Natural killer cell (primary cell): ENCODE measurements around the gene XRCC3. TPM values are rescaled to one million over a fixed set of nuclear protein-coding genes. Genes with fewer than 3 reads are reported as not detected.
A peak's percentile ranks its signal among the peaks of the same experiment; 100 is the strongest.

Experiments
- ATAC-seq, 3 donors: fragments of 150-1000 bp in 2 of 3; fragments of 200-7000 bp in 1 of 3; cut with Tn5 transposase; 1 replicate in 1 of 3; 2 replicates in 2 of 3; pipeline ENCODE4 v1.10.0; 2021; ENCODE audit warnings: mild to moderate bottlenecking in 2 of 3, moderate library complexity in 2 of 3
- DNase-seq, 2 donors: peaks; one replicate each; pipeline versions ENCODE4 v3.0.0 to v3.0.0-alpha.2; 2013 to 2021; ENCODE audit warnings: mixed read lengths in 1 of 2
- H3K27ac ChIP-seq: one replicate; pipeline ENCODE4 v1.5.1; 2013; ENCODE audit warnings: mild to moderate bottlenecking, low read length
- H3K27me3 ChIP-seq: one replicate; pipeline ENCODE4 v1.6.1; 2013; ENCODE audit warnings: low read length; ENCODE audit not compliant: control insufficient read depth, insufficient read depth
- H3K36me3 ChIP-seq: one replicate; pipeline ENCODE4 v1.6.1; 2013; ENCODE audit warnings: low read length; ENCODE audit not compliant: control insufficient read depth, insufficient read depth
- H3K4me1 ChIP-seq: one replicate; pipeline ENCODE4 v1.6.1; 2013; ENCODE audit warnings: low read length; ENCODE audit not compliant: control insufficient read depth, insufficient read depth
- H3K4me3 ChIP-seq: one replicate; pipeline ENCODE4 v1.5.1; 2013; ENCODE audit warnings: low read length
- H3K9me3 ChIP-seq: one replicate; pipeline ENCODE4 v1.6.1; 2013; ENCODE audit warnings: low read length; ENCODE audit not compliant: control insufficient read depth, insufficient read depth
- H3K27ac Mint-ChIP-seq, 2 donors: one replicate each; pipeline ENCODE4 v1.8.0; 2022; ENCODE audit warnings: mild to moderate bottlenecking in 2 of 2, mixed read lengths in 2 of 2, moderate library complexity in 1 of 2
- H3K27me3 Mint-ChIP-seq, 2 donors: one replicate each; pipeline ENCODE4 v1.8.0; 2022; ENCODE audit warnings: low read depth in 2 of 2, mixed read lengths in 2 of 2
- H3K36me3 Mint-ChIP-seq: one replicate; pipeline ENCODE4 v1.8.0; 2022; ENCODE audit warnings: mixed read lengths
- H3K4me1 Mint-ChIP-seq, 2 donors: one replicate each; pipeline ENCODE4 v1.8.0; 2022; ENCODE audit warnings: mixed read lengths in 2 of 2
- H3K4me3 Mint-ChIP-seq: one replicate; pipeline ENCODE4 v1.8.0; 2022; ENCODE audit warnings: mild to moderate bottlenecking, moderate library complexity, mixed read lengths
- H3K9me3 Mint-ChIP-seq, 2 donors: one replicate each; pipeline ENCODE4 v1.8.0; 2022; ENCODE audit warnings: mixed read lengths in 2 of 2
- CTCF ChIP-seq: fragments of 200-600 bp; IDR thresholded peaks from one replicate; pipeline ENCODE4 v1.8.0; 2022; ENCODE audit warnings: antibody characterized with exemption
- WGBS: methylation state at CpG from one replicate; pipeline ENCODE4 v1.1.7; 2013; ENCODE audit warnings: missing lambda C conversion rate; ENCODE audit not compliant: insufficient coverage; 5-methylcytosine and 5-hydroxymethylcytosine counted together
- intact Hi-C: fragments of 100-400 bp; cut with micrococcal nuclease; formaldehyde crosslinking; loops from one replicate; pipeline ENCODE4 v1.14.2; 2022
- total RNA-seq, 4 donors: library from RNA; stranded (reverse); fragments of 120-200 nt in 1 of 4; gene quantifications; one replicate each; pipeline versions ENCODE4 v1.2.3 to v1.2.4, GENCODE V29; 2013 to 2022

The XRCC3 gene
- total RNA-seq, 3 donors from 2014 or later (not counting 1 experiment from before 2014, with no cell fraction given), result 11.6 to 12.8 (median 12.7) TPM

- Mint-ChIP-seq H3K36me3 (no peaks in the 10 kb centered on the region), H3K4me1 (no peaks in the 10 kb centered on the region), H3K27ac (no peak overlapping the region), H3K27me3 (no peaks in the 10 kb centered on the region), H3K9me3 (no peaks in the 10 kb centered on the region), H3K4me3 (no peak overlapping the region)
- H3K27ac ChIP-seq, result no peak overlapping the region
- H3K4me1 ChIP-seq, result no peaks in the 10 kb centered on the region
- DNase-seq, result no peak
- intact Hi-C loops, result no loop called here
- no peak for ATAC-seq
- WGBS, result 96% methylated on average over 23 of the region's 23 CpGs
- no peak overlapping the region for H3K4me3 ChIP-seq
- TF ChIP-seq CTCF, result no peak
- H3K9me3 ChIP-seq, result no peaks in the 10 kb centered on the region
- no peaks in the 10 kb centered on the region for H3K27me3 ChIP-seq
- H3K36me3 ChIP-seq, result peaks cover 16% of the 10 kb centered on the region
These were observed 19.0 kb upstream of the XRCC3 start for GRCh38 chr14:103734081-103734888.

DNA sequence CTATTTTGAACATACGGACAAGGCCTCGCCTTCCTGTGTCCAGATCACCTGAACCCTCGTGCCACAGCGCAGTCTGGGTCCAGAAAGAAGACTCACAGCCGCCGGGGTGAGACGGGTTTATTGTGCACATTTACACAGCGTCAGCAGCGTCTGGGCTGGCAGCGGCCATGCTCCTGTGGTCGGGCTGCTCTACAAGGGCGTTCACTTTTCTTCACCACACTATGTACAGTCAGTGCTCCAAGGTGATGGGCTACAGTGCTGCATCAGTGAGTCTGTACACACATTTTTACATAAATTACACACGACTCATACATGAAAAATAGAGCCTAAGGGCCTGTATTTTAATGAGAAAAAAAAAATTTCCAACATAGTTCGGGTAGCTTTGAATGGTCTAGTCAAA lies 18.4 kb upstream of the XRCC3 start:
- no peaks in the 10 kb centered on the region for H3K36me3 Mint-ChIP-seq
- DNase-seq (no peak), ATAC-seq (no peak)
- Histone ChIP-seq H3K9me3 (no peaks in the 10 kb centered on the region), H3K27ac (no peak overlapping the region), H3K36me3 (peaks cover 22% of the 10 kb centered on the region), H3K4me3 (no peak overlapping the region), H3K4me1 (no peaks in the 10 kb centered on the region), H3K27me3 (no peaks in the 10 kb centered on the region)
- 95% methylated on average over 13 of the region's 14 CpGs for WGBS
- H3K27ac Mint-ChIP-seq, result no peak overlapping the region
- no peak overlapping the region for H3K4me3 Mint-ChIP-seq
- no peaks in the 10 kb centered on the region for H3K27me3 Mint-ChIP-seq
- TF ChIP-seq CTCF, result no peak
- H3K9me3 Mint-ChIP-seq, result no peaks in the 10 kb centered on the region
- no peaks in the 10 kb centered on the region for H3K4me1 Mint-ChIP-seq
- intact Hi-C loops, result no loop called here

- WGBS, result 97% methylated on average over 8 of the region's 9 CpGs
These were observed 17.8 kb upstream of the XRCC3 start for GRCh38 chr14:103732868-103733620.

More at GRCh38 chr14:103732868-103733620, 17.8 kb upstream of the XRCC3 start:
- H3K4me1 ChIP-seq, result no peaks in the 10 kb centered on the region
- no peak overlapping the region for H3K4me3 ChIP-seq
- H3K36me3 ChIP-seq, result peaks cover 22% of the 10 kb centered on the region
- H3K9me3 ChIP-seq, result no peaks in the 10 kb centered on the region
- no peaks in the 10 kb centered on the region for H3K36me3 Mint-ChIP-seq
- intact Hi-C loops, result no loop called here
- TF ChIP-seq CTCF, result no peak
- H3K4me1 Mint-ChIP-seq, result no peaks in the 10 kb centered on the region
- H3K9me3 Mint-ChIP-seq, result no peaks in the 10 kb centered on the region
- H3K27me3 ChIP-seq, result no peaks in the 10 kb centered on the region
- H3K27ac Mint-ChIP-seq, result peak overlapping the region in 1 of 2 donors; percentile 24
- ATAC-seq (no peak), DNase-seq (no peak)
- H3K27me3 Mint-ChIP-seq, result no peaks in the 10 kb centered on the region
- no peak overlapping the region for H3K4me3 Mint-ChIP-seq
- H3K27ac ChIP-seq, result no peak overlapping the region
